IPS DF 4.7 (cell line): Measurements from ENCODE around the gene PRKN.
"Not testable (repeated sequence)": the region's sequence is repeated elsewhere in the genome, so short reads cannot be mapped to it uniquely, and the experiment has no call there.

ENCODE experiments used
- DNase-seq: peaks from one replicate; pipeline ENCODE4 v3.0.0-alpha.2; 2013; ENCODE audit warnings: low spot score; ENCODE audit errors: extremely low read depth

Gene PRKN

GRCh38 chr6:162459985-162460384, 267.6 kb downstream of the PRKN start:
- no peak for DNase-seq

- DNase-seq, result no peak
Observed at GRCh38 chr6:162450358-162450757, 277.2 kb downstream of the PRKN start.

DNA sequence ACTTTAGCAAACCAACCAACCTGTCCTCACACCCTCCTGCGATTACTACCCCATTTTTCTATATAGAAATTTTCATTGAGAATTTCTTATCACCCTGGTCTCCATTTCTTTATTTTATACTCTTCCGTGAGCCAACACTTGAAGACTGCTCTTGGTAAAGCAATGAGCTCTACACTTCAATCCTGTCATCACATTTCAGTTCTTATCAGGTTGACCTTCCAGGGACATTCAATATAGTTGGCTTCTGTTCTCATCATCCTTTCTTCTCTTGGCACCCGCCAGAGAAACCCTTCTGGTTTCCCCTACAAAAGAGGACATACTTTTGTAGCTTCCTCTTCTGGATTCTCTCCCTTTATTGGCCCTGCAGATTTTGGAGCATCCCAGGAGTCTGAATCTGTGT, 279.3 kb downstream of the PRKN start:
- DNase-seq, result no peak

- no peak for DNase-seq
Observed at GRCh38 chr6:162443101-162443500, 284.5 kb downstream of the PRKN start.

DNA sequence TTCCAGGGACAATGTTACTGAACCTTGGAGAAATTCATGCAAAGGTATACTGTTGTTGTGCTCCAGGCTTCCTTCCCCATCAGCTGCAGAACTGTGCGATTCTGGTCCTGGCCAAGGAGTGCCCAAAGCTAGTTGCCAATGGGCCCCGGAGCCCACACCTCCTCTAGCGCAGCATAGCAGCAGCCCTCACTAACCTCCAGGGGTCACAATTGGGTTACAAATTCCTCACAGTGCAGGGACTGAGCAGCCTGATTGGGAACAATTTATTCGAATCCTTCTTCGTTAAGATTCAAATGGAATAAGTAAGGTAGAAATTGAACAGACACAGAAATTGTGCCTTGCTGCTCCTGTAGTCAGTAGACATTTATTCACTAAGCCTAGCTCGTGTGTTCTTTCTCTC, 284.9 kb downstream of the PRKN start:
- DNase-seq, result peak; percentile 46

DNA sequence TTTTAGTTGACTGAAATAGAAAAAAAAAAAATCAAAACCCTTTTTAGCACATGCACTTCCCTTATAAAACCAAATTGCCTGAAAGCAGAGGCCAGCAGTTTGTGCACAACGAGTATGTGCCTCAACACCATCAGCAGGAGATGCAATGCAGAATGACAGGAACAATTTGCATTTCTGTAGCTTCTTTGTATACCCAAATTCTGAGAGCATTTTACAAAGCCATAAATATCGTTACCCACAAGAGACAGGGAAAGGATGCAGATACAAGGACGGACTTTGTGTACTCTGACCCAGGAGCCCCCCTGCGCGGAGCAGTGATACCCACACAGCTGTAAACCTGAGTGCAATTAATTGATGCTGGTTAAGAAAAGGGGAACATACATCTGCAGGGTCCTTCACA, 285.6 kb downstream of the PRKN start:
- no peak for DNase-seq

- DNase-seq, result no peak
Observed at GRCh38 chr6:162438980-162439379, 288.6 kb downstream of the PRKN start.

GRCh38 chr6:162435071-162435470, 292.5 kb downstream of the PRKN start:
- no peak for DNase-seq

- no peak for DNase-seq
Observed at GRCh38 chr6:162421004-162421403, 306.6 kb downstream of the PRKN start.

DNA sequence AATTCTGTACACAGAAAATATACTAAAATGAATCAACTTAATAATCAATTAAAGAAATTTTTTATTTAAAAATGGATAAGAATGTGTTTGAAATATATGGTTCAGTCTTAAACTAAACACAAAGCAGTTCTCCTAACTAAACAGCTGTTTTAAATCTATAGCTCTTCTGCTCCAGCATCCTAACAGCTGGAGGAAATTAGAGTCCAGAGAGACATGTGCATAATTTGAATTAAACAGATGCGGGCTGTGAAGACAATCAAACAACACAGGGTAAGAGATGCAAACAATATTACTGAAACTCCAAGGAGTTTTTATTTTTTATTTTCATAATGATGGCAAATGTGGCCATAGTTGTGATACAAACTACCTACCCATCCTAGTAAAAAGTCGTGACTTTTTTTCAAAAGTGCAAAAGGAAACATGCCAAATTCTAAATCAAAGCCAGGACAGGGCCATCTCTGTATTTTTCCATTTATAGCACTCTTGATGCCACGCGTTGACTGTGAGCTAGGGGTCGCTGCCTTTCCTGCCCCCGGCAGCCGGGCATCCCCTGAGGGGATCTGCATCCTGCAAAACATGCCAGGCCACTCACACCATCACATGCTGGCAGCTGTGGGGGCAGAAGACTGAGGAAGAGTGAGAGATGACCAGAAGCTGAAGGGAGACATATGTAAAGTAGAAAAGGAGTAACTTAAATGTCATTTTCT, 310.6 kb downstream of the PRKN start:
- DNase-seq, result no peak

DNA sequence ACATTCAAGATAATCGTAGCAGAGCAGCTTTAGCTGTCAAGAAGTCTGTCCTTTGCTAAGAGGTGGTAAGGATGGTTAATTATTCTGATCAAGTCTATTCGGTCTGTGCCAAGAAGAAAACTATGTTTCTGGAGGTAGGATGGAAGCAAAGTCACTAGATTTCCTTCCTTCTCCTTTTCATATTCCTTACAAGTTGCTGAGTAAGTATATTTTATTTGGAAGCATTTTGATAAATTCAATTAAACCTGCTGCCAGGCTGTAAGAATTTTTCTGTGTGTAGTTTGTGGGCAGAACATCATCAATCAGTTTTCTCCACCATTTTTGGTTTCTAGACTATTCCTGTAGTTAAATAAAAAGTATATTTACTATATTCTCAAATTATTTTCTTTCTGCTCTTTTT, 311.3 kb downstream of the PRKN start:
- DNase-seq, result no peak

GRCh38 chr6:162409741-162410691, 317.6 kb downstream of the PRKN start:
- no peak for DNase-seq

GRCh38 chr6:162408826-162409535, 318.6 kb downstream of the PRKN start:
- no peak for DNase-seq

DNA sequence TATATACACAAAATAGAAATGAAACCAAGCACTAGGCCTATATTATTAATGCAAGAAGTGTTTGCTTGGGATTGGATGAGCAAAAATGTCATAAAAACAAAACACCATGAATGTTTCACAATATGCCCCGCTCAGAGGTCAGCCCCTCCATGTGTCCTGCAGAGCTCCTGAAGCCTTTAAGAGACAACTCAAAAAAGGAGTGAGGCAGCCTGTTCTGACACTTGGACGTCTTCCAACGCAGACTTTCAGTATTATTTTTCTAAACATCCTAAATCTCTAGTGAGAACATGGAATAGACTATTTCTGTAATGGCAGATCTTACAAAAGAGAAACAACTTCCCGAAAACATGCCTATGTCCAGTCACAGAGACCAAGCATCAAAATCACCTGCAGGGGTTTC, 322.6 kb downstream of the PRKN start:
- DNase-seq, result no peak

- DNase-seq, result no peak
Observed at GRCh38 chr6:162403031-162403430, 324.5 kb downstream of the PRKN start.

DNA sequence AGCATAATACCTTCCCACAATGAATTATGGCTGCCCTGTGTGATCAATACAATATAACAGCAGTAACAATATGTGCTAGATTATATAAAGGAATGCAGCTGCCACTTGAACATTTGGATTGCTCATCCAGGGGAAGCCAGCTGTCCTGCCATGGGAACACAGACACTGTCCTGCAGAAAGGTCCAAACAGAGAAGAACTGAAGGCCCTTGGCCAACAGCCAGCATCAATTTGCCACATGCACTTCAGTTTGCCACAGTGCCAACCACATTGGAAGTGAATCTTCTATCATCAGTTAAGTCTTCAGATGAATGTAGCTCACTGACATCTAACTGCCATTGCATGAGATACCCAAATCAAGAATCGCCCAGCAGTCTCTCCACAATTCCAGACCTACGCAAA, 332.4 kb downstream of the PRKN start:
- DNase-seq, result no peak

DNA sequence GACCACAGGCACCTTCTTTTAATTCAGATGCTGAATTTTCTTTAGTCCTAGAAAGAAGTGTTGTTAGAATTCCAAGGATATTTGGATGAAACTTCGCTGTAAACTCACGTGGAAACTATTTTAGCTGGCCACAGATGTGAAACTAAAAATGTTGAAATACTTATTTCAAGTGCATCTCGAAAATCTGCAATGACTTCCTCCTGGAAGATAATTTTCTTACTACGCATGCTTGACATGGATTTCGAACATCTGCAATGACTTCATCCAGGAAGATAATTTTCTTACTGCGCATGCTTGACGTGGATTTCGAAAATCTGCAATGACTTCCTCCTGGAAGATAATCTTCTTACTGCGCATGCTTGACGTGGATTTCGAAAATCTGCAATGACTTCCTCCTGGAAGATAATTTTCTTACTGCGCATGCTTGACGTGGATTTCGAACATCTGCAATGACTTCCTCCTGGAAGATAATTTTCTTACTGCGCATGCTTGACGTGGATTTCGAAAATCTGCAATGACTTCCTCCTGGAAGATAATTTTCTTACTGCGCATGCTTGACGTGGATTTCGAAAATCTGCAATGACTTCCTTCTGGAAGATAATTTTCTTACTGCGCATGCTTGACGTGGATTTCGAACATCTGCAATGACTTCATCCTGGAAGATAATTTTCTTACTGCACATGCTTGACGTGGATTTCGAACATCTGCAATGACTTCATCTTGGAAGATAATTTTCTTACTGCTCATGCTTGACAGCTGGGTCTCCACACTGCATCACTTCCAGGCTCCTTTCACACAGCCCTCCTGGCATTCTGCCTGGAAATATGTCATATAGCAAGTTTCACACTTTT, 336.4 kb downstream of the PRKN start:
- not testable (repeated sequence) for DNase-seq

DNA sequence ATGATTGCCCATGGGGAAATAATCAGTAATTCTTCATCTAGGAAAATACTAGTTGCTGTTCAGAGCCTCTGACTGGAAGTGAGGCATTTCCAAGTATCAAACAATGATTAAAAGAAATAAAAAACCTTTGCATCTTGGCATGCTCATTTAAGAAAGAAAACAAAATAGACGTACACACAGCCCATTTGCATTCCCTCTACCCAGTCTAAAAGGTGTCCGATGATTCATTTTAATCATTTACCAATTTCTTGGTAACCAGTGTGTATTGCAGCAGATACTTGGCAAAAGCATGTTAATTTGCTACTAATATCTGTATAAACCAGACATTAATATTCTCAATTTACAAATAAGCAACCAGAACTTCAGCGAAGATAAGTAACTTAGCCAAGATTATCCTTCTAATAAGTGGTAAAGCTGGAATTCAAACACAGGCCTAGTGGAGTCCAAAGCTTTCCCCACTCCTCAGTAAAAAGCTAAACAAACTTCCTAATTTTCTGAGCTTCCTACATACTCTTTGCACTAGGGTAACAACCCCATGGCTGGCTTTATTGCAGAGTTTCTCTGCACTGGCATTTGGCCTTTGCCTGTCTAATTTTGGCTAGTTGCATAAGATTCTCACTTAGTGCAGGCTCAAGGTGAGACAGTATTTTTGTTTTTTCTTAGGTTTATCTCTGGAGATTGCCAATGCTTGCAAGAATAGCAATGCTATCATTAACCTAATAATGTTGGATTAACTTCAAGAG, 338.1 kb downstream of the PRKN start:
- DNase-seq, result no peak

DNA sequence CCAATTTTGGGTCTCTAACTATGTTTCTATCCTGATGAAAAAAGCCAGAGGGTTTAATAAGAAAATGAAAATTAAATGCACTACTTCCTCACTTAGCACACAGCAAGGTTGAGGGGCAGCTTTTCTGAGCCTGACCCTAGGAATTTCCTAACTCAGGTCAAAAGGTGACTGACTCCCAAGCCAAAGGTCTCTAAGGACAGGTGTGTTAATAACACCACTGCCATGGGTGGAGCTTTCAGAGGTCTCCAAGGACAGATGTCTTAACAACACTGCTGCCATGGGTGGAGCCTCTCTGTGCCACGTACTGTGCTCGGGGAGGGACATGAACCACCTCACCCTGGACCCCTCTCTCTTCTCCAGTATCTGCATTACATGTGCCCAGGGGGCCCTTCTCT, 339.2 kb downstream of the PRKN start:
- DNase-seq, result no peak

GRCh38 chr6:162387718-162388382, 339.7 kb downstream of the PRKN start:
- no peak for DNase-seq
